Neural crest cell (in vitro differentiated cells): Measurements from ENCODE around the gene ABCB10. TPM values are rescaled to one million over a fixed set of nuclear protein-coding genes. Genes with fewer than 3 reads are reported as not detected.

ENCODE experiments used
- DNase-seq: peaks from one replicate; pipeline ENCODE4 v3.0.0; 2021; ENCODE audit warnings: low read depth, mixed read lengths, low spot score
- H3K27ac Mint-ChIP-seq: one replicate; pipeline ENCODE4 v1.8.0; 2021; ENCODE audit warnings: mild to moderate bottlenecking, mixed read lengths; ENCODE audit not compliant: unreplicated experiment
- H3K27me3 Mint-ChIP-seq: 2 replicates; pipeline ENCODE4 v1.8.0; 2021; ENCODE audit warnings: low read depth, mild to moderate bottlenecking, mixed read lengths
- H3K36me3 Mint-ChIP-seq: 2 replicates; pipeline ENCODE4 v1.8.0; 2021; ENCODE audit warnings: low read depth, mild to moderate bottlenecking, mixed read lengths
- H3K4me1 Mint-ChIP-seq: 2 replicates; pipeline ENCODE4 v1.8.0; 2021; ENCODE audit warnings: mixed read lengths
- H3K4me3 Mint-ChIP-seq: one replicate; pipeline ENCODE4 v1.8.0; 2021; ENCODE audit warnings: mild to moderate bottlenecking, mixed read lengths
- H3K9me3 Mint-ChIP-seq: 2 replicates; pipeline ENCODE4 v1.8.0; 2021; ENCODE audit warnings: mixed read lengths
- total RNA-seq: library from RNA; stranded (reverse); gene quantifications from 2 replicates; pipeline ENCODE4 v1.2.1, GENCODE V29; 2021
- TF ChIP-seq, protein P1 (sequence below): fragments of 200-600 bp; sonication (generic); conservative IDR thresholded peaks from 2 replicates; pipeline ENCODE4 v1.5.0; 2021; ENCODE audit warnings: antibody characterized with exemption, mild to moderate bottlenecking

ABCB10 gene
- total RNA-seq, 1 donor from 2014 or later: 24.0 TPM

DNA sequence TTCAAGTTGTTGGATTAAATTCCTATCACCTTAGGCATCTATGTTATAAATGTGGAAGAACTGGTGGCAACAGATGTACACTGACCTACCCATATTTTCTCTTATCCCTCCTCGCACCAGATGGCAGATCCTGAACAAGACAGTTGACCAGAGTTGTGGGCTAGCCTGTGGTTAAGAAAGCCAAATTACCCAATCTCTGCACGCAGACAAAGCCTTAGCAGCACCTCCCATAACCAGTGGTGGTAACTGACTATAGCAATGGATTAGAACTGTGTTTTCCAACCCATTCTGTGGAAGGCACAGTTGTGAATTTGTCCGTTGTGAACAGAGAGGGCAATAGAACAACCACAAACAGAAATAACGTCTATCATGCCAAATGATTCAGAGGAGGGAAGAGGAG lies 20.6 kb downstream of the ABCB10 start:
- TF ChIP-seq, protein P1, sequence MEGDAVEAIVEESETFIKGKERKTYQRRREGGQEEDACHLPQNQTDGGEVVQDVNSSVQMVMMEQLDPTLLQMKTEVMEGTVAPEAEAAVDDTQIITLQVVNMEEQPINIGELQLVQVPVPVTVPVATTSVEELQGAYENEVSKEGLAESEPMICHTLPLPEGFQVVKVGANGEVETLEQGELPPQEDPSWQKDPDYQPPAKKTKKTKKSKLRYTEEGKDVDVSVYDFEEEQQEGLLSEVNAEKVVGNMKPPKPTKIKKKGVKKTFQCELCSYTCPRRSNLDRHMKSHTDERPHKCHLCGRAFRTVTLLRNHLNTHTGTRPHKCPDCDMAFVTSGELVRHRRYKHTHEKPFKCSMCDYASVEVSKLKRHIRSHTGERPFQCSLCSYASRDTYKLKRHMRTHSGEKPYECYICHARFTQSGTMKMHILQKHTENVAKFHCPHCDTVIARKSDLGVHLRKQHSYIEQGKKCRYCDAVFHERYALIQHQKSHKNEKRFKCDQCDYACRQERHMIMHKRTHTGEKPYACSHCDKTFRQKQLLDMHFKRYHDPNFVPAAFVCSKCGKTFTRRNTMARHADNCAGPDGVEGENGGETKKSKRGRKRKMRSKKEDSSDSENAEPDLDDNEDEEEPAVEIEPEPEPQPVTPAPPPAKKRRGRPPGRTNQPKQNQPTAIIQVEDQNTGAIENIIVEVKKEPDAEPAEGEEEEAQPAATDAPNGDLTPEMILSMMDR: no peak
- no peaks in the 10 kb centered on the region for H3K27me3 Mint-ChIP-seq
- H3K4me3 Mint-ChIP-seq: no peak overlapping the region
- no peak overlapping the region for H3K27ac Mint-ChIP-seq
- no peaks in the 10 kb centered on the region for H3K9me3 Mint-ChIP-seq
- H3K4me1 Mint-ChIP-seq: no peaks in the 10 kb centered on the region
- peaks cover 17% of the 10 kb centered on the region for H3K36me3 Mint-ChIP-seq
- DNase-seq: no peak

DNA sequence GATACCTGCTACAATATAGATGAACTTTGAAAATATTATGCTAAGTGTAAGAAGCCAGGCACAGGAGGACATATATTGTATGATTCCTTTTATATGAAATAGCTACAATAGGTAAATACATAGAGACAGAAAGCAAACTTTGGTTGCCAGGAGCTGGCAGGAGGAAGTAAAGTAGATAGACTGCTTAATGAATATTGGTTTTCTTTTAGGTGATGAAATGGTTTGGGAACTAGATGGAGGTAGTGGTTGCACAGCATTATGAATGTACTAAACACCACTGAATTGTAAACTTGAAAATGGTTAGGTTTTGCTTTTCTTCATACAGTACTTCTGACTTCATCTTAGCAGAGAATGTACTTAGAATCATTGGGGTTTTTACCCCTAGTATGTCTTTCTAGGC lies 21.5 kb downstream of the ABCB10 start:
- Mint-ChIP-seq H3K4me3 (no peak overlapping the region), H3K4me1 (no peaks in the 10 kb centered on the region), H3K9me3 (no peaks in the 10 kb centered on the region), H3K36me3 (peaks cover 10% of the 10 kb centered on the region), H3K27ac (no peak overlapping the region), H3K27me3 (no peaks in the 10 kb centered on the region)
- no peak for DNase-seq
- TF ChIP-seq, protein P1: no peak

DNA sequence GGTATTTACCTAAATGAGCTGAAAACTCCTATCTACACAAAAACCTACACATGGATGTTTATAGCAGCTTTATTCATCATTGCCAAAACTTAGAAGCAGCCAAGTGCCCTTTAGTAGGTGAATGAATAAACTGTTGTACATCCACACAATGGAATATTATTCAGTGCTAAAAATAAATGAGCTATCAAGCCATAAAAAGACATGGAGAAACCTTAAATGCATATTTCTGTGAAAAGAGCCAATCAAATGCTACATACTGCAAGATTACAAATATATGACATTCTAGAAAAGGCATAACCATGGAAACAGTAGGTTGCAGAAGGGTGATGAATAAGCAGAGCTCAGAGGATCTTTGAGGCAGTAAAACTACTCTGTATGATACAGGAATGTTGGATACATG lies 23.3 kb downstream of the ABCB10 start:
- Mint-ChIP-seq H3K27me3 (no peaks in the 10 kb centered on the region), H3K4me1 (no peaks in the 10 kb centered on the region), H3K4me3 (no peak overlapping the region), H3K36me3 (peaks cover 10% of the 10 kb centered on the region), H3K9me3 (no peaks in the 10 kb centered on the region), H3K27ac (no peak overlapping the region)
- TF ChIP-seq, protein P1: no peak
- no peak for DNase-seq

DNA sequence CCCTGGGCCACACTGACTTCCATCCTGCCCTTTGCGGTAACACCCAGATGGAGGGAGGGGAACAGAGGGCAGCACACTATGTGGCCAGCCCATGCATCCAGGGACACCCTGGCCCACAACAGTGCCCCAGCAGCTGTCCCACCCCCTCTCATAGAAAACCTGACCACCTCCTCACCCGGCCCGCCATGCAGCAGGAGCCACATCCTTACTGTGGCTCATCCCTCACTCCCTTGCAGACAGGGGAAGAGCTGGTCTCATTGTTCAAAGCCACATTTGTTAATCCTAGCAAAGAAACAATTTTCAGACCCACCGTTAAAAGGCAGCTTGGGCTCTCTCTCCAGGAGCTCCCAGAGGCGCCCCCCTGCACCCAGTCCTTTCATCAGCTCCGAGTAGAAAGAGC lies 27.2 kb downstream of the ABCB10 start:
- Mint-ChIP-seq H3K36me3 (peaks cover 11% of the 10 kb centered on the region), H3K4me1 (no peaks in the 10 kb centered on the region), H3K27ac (no peak overlapping the region), H3K9me3 (no peaks in the 10 kb centered on the region), H3K4me3 (no peak overlapping the region), H3K27me3 (no peaks in the 10 kb centered on the region)
- TF ChIP-seq, protein P1: no peak
- no peak for DNase-seq

DNA sequence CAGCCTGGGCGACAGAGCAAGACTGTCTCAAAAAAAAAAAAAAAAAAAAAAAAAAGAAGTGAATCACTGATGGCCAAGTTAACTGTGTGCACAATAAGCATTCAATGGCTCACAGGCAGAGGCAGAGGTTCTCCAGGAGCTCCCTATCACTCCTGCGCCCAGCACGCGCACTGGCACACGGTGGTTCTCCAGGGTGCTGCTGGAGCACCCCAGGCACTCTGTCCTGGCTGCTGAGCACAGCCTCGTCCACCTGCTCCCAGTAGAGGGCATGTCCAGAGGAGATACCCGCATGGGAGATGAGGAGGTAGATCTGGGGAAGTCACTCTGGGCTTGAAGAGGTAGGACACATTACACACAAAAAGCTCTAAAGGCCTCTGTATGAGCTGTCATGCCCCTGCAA lies 28.9 kb downstream of the ABCB10 start:
- no peak for DNase-seq
- Mint-ChIP-seq H3K9me3 (no peaks in the 10 kb centered on the region), H3K4me3 (no peak overlapping the region), H3K27me3 (no peaks in the 10 kb centered on the region), H3K4me1 (no peaks in the 10 kb centered on the region), H3K36me3 (peaks cover 10% of the 10 kb centered on the region), H3K27ac (no peak overlapping the region)
- TF ChIP-seq, protein P1: no peak

DNA sequence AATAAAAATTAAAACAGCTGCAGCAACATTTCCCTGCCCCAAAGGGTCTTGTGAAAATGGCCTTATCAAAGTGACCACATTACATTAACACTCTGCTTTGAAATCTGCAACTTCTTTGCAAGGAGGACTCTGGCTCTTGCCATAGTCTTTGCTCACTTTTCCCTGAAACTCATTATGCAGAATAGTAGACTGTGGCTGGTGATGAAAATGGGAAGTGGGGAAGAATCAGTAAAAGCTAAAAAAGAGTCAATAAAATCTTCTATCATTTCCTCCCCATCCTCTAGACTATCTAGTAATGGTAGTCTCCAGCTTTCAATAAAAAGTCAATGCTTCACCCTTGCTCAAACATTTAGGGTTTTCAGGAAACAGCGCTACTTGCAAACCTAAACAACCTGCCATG lies 31.8 kb downstream of the ABCB10 start:
- TF ChIP-seq, protein P1: no peak
- Mint-ChIP-seq H3K4me3 (no peak overlapping the region), H3K4me1 (no peaks in the 10 kb centered on the region), H3K9me3 (no peaks in the 10 kb centered on the region), H3K36me3 (peaks cover 5% of the 10 kb centered on the region), H3K27me3 (no peaks in the 10 kb centered on the region), H3K27ac (no peak overlapping the region)
- DNase-seq: no peak
